COLO668 (cell line): ENCODE results near the gene ESRRB.

Source experiments
- DNase-seq: peaks from one replicate; lab custom pipeline; 2025; ENCODE audit not compliant: unreplicated experiment; lab: John Stamatoyannopoulos, UW

ESRRB gene

DNA sequence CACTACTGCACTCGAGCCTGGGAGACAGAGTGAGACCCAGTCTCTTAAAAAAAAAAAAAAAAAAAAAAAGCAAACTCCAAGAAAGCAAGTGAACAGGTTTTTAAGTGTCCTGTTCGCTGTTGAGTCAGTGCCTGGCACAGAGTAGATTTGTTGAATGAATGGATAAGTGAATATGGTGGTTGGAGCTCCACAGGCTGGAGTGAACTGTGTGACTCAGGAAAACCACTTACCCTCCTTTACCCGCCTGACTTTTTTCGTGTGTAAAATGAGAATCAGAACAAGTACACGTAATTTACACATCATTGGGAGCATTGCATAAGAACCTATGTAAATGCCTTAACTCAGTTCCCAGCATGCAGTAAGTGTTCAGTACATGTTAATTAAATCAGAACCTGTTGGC, 24.0 kb upstream of the ESRRB start:
- DNase-seq: no peak

- peak; percentile 77 for DNase-seq
Observed at GRCh38 chr14:76352639-76353281, 23.2 kb upstream of the ESRRB start.

GRCh38 chr14:76354310-76354709, 21.6 kb upstream of the ESRRB start:
- DNase-seq: no peak

- no peak for DNase-seq
Observed at GRCh38 chr14:76355771-76356170, 20.2 kb upstream of the ESRRB start.

GRCh38 chr14:76371066-76371465, 4.9 kb upstream of the ESRRB start:
- no peak for DNase-seq

DNA sequence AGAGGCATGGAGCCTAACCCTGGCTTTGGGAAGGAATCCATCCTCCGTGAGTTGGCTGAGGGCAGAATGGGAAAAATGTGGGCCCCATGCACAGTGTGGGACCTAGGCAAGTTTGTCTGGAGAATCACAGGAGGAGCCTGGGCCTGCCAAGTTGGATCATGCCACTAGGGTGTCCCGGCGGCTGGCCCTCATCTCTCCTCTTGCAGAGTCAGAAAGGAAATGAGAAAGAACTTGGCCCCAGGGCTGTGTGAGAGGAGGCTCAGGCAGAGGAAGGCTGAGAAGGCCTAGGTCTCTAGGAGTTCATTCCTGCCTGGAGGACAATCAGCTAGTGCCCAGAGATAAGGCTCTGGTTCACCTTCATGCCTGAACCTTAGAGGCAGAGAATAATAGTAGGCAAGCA, 2.5 kb upstream of the ESRRB start:
- DNase-seq: no peak

DNA sequence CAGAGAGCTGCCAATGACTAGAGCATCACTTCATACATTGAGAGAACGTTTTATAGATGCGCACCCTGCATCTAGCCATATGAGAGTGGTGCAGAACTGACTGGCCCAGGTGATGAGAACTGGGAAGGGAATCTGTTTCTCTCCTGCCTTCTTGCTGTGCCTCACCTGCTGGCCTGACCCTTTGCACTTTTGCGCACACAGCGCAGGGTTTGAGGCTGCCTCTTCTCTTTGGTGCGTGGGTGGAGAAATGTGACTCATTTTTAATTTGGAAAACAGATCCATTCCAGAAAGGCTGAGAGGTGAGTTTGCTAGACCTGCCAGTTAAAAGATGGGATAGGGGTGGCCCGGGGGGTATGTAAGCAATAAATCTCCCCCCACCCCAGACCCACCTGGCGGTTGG, 453 bp upstream of the ESRRB start:
- peak; percentile 29 for DNase-seq

GRCh38 chr14:76376409-76376877, 506 bp downstream of the ESRRB start:
- no peak for DNase-seq

- peak; percentile 66 for DNase-seq
Observed at GRCh38 chr14:76376878-76377734, 1.2 kb downstream of the ESRRB start.

GRCh38 chr14:76377735-76378074, 1.8 kb downstream of the ESRRB start:
- no peak for DNase-seq

GRCh38 chr14:76380991-76381390, 5.1 kb downstream of the ESRRB start:
- no peak for DNase-seq

GRCh38 chr14:76381817-76382494, 6.0 kb downstream of the ESRRB start:
- DNase-seq: no peak

- DNase-seq: no peak
Observed at GRCh38 chr14:76382495-76382832, 6.5 kb downstream of the ESRRB start.

GRCh38 chr14:76385435-76385834, 9.5 kb downstream of the ESRRB start:
- no peak for DNase-seq

DNA sequence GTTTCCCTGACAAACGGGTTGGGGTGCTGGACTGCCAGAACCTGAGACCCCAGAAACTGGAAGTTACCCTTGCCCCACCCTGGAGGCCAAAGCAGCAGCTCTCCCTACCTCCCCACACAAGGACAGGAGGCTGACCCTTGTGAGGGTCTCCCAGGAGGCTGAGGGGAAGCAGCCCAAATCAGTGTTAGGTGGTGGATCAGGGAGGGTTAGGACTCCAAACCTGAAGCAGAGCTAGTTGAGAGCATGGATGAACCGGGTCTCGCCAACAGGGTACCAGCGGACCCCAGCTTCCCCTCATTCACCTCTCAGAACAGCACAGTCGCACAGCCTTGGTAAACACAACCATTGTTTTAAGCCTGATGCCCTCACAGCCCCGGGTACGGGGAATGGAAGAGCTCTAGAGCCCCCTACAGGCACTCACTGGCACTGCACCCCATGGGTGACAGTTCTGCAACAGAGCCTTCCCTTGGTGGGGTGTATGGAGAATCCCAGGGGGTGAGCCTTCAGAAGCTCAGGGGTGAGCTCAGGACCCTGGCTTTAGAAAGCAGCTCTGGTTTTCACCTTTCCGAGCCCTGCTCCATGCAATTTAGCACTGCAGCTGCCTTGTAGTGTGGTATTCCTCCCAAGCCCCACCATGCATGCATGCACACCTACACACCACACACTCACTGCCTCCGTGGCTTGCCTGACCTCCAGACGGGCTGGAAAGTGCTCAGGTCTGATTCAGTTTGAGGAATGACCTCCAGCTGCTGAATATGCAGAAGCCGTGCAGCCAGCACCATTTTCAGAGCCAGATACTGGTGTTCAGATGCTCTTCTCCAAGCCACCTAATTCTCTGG, 11.2 kb downstream of the ESRRB start:
- DNase-seq: peak; percentile 77

DNA sequence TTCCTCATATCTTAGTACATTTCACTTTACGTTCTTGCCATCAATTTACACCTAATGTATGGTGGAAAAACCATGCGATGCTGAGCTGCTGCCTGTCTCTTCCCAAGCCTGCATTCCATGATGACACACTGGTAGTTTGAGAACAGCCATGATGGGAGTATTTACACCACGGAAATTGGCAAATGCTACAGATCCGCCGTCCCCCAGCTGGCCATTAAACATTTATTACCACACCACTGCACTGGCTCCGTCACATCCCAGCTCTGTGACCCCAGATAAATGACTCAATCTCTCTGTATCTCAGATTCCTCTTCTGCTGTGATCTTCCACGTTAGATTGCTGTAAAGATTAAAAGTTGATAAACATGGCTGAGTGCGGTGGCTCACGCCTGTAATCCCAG, 13.9 kb downstream of the ESRRB start:
- DNase-seq: no peak

GRCh38 chr14:76390621-76391020, 14.7 kb downstream of the ESRRB start:
- DNase-seq: no peak

DNA sequence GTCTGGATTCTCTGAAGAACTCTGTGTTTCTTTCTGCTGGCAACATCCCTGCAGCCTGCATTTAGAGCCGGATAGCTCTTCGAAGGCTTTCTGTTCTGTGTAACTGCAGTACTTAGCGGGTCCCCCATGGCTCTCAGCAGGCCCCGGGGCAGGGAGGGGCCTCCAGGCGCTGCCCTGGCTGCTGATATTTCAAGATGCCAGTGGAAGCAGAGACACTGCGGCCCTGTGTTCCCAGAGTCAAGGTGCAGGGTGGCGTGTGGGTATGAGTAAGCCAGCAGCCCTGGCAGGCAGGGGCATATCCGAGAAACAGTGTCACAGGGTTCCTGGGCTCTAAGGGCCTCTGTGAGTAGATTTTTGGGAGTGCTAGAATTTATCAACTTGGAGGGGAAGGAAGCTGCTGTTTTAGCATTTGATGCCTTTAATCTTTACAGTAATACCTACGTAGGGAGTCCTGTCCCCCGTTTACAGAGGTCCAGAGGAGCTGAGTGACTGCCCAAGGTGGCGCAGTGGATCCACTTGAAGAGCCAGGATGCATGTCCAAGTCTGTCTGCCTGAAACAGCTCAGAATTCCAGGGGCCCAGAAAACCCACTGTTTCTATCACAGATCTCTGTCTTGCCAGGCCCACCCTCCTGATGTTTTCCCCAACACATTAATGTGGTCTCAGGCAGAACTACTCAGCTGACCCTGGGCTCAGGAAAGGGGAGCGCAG, 16.2 kb downstream of the ESRRB start:
- DNase-seq: no peak

DNA sequence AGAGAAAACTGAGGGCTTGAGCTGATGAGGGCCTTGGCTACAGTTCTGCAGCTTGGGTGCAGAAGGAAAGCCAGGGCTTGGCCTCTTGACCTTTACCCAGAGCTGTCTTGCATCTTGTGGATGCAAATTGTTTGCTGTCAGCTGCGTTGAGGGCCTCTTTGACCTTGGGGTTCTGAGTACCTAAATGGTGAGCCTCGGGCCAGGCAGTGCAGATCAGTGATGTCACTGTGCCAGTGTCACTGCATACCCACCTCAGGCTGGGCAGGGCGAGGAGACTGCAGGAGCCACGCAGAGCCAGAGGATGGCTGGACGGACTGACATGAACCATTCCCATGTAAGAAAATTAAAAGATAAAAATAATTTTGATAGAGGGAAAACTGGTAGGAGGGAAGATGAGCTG, 18.6 kb downstream of the ESRRB start:
- DNase-seq: no peak

DNA sequence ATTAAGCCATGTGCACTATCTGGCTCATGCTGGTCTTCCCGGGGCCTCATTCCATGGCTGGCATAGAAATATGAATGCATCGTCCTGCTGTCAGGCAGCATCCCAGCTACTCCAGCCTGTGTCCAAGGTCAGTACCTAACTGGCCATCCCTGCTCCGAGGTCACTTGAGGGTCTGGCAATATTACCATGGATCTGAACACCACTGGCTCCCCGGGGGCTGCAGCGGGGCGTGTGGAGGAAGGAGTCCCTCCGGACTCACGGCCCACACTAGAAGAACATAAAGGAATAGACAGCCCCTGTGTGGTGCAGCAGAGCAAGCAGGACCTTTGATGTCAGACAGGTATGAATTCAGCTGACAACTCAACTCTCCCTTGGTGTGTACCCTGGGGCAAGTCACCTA, 19.2 kb downstream of the ESRRB start:
- no peak for DNase-seq
